Endothelial cell (in vitro differentiated cells): ENCODE results near the gene HSPBP1. TPM values are rescaled to one million over a fixed set of nuclear protein-coding genes. Genes with fewer than 3 reads are reported as not detected.

ENCODE experiments used
- DNase-seq: peaks from one replicate; pipeline ENCODE4 v3.0.0; 2021; ENCODE audit warnings: low spot score
- H3K27ac Mint-ChIP-seq: one replicate; pipeline ENCODE4 v1.8.0; 2021; ENCODE audit warnings: mixed read lengths, inconsistent platforms; ENCODE audit not compliant: unreplicated experiment
- H3K27me3 Mint-ChIP-seq: one replicate; pipeline ENCODE4 v1.8.0; 2021; ENCODE audit warnings: mild to moderate bottlenecking, moderate library complexity, mixed read lengths, inconsistent platforms; ENCODE audit not compliant: unreplicated experiment
- H3K36me3 Mint-ChIP-seq: one replicate; pipeline ENCODE4 v1.8.0; 2021; ENCODE audit warnings: mild to moderate bottlenecking, low read depth, mixed read lengths, inconsistent platforms; ENCODE audit not compliant: unreplicated experiment
- H3K4me1 Mint-ChIP-seq: one replicate; pipeline ENCODE4 v1.8.0; 2021; ENCODE audit warnings: mild to moderate bottlenecking, mixed read lengths, inconsistent platforms; ENCODE audit not compliant: unreplicated experiment
- H3K4me3 Mint-ChIP-seq: one replicate; pipeline ENCODE4 v1.8.0; 2021; ENCODE audit warnings: mild to moderate bottlenecking, mixed read lengths, inconsistent platforms; ENCODE audit not compliant: unreplicated experiment
- H3K9me3 Mint-ChIP-seq: one replicate; pipeline ENCODE4 v1.8.0; 2021; ENCODE audit warnings: mixed read lengths, inconsistent platforms; ENCODE audit not compliant: unreplicated experiment
- total RNA-seq: library from RNA; stranded (reverse); fragmentation: NEBNext Ultra II Directional; extraction: Animal tissue kit (Norgen Biotek cat#: 25700); gene quantifications from one replicate; pipeline ENCODE4 v1.2.1, GENCODE V29; 2021; ENCODE audit not compliant: unreplicated experiment
- TF ChIP-seq, protein P1 (sequence below): fragments of 200-600 bp; sonication (generic); IDR thresholded peaks from one replicate; pipeline ENCODE4 v1.5.0; 2021; ENCODE audit warnings: antibody characterized with exemption; ENCODE audit not compliant: unreplicated experiment

HSPBP1 gene
- total RNA-seq, 1 donor from 2014 or later, result 24.6 TPM

DNA sequence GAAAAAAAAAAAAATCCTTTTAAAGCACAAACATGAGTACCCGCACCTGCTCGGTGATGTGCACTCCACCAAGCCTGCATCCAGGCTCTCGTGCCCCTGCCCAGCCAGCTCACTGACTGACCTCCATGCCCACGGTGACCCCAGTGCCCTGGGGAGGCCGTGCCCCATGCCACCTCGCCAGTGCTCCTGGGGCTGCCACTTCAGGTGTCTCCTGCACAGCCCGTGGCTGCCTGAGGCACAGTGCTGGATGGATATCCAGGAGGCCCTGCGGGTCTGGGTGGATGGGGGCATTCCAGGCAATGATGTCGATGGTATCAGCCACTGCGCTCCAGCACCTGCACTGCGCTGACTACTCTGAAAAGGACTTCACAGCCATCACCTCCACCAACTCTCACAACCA, 30.1 kb downstream of the HSPBP1 start:
- peaks cover 13% of the 10 kb centered on the region for H3K27me3 Mint-ChIP-seq
- H3K4me1 Mint-ChIP-seq, result peaks cover 11% of the 10 kb centered on the region

DNA sequence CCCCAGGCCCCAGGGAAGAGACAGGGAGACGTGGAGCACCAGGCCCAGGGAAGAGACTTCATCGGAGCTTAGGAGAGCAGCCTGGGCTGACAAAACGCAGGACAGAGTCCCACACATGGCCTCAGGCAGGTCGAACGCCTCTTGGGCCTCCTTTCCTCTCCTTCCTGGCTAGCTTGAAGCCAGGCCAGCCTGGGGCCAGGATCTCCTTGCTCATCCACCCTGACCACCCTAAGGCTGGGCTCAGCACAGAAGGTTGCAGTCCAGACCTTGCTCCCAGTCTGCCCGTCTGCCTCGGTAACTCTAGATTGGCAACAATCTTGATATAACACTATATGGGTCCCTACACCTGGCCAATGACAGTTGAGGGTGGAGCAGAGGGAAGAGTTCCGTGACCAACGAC, 31.2 kb downstream of the HSPBP1 start:
- Mint-ChIP-seq H3K4me1 (no peaks in the 10 kb centered on the region), H3K36me3 (peaks cover 14% of the 10 kb centered on the region), H3K27me3 (peaks cover 14% of the 10 kb centered on the region), H3K4me3 (no peak overlapping the region), H3K27ac (no peak overlapping the region), H3K9me3 (no peaks in the 10 kb centered on the region)
- no peak for DNase-seq
- TF ChIP-seq, protein P1, sequence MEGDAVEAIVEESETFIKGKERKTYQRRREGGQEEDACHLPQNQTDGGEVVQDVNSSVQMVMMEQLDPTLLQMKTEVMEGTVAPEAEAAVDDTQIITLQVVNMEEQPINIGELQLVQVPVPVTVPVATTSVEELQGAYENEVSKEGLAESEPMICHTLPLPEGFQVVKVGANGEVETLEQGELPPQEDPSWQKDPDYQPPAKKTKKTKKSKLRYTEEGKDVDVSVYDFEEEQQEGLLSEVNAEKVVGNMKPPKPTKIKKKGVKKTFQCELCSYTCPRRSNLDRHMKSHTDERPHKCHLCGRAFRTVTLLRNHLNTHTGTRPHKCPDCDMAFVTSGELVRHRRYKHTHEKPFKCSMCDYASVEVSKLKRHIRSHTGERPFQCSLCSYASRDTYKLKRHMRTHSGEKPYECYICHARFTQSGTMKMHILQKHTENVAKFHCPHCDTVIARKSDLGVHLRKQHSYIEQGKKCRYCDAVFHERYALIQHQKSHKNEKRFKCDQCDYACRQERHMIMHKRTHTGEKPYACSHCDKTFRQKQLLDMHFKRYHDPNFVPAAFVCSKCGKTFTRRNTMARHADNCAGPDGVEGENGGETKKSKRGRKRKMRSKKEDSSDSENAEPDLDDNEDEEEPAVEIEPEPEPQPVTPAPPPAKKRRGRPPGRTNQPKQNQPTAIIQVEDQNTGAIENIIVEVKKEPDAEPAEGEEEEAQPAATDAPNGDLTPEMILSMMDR, result no peak

More for the DNA sequence above, 30.1 kb downstream of the HSPBP1 start:
- DNase-seq, result no peak
- H3K9me3 Mint-ChIP-seq, result no peaks in the 10 kb centered on the region
- no peak overlapping the region for H3K4me3 Mint-ChIP-seq
- TF ChIP-seq, protein P1, result no peak
- no peak overlapping the region for H3K27ac Mint-ChIP-seq
- peaks cover 4% of the 10 kb centered on the region for H3K36me3 Mint-ChIP-seq

DNA sequence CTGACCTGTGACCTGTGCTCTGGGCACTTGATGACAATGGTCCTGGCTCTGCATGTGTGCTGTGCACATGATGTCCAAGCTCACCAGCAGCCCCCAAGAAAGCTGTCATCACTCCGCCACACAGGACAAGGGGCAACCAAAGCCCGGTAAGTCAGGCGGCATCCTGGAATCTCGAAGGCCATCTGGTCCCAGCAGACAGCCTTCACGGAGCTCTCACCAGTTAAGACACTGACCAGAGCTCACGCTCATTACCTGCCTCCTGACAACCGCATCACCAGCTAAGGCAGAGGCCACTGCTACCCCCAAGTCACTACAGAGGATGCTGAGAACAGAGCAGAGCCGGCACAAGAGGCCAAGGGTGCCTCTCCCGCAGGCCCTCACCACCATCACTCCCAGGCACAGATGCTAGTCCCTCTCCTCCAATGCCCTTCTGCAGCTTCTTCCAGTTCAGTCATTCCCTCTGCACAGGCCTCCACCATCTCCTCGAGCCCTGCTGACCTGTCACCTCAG, 31.7 kb downstream of the HSPBP1 start:
- no peak overlapping the region for H3K27ac Mint-ChIP-seq
- TF ChIP-seq, protein P1, result no peak
- no peaks in the 10 kb centered on the region for H3K9me3 Mint-ChIP-seq
- H3K36me3 Mint-ChIP-seq, result peaks cover 18% of the 10 kb centered on the region
- H3K4me3 Mint-ChIP-seq, result no peak overlapping the region
- peaks cover 13% of the 10 kb centered on the region for H3K27me3 Mint-ChIP-seq
- DNase-seq, result no peak
- no peaks in the 10 kb centered on the region for H3K4me1 Mint-ChIP-seq

DNA sequence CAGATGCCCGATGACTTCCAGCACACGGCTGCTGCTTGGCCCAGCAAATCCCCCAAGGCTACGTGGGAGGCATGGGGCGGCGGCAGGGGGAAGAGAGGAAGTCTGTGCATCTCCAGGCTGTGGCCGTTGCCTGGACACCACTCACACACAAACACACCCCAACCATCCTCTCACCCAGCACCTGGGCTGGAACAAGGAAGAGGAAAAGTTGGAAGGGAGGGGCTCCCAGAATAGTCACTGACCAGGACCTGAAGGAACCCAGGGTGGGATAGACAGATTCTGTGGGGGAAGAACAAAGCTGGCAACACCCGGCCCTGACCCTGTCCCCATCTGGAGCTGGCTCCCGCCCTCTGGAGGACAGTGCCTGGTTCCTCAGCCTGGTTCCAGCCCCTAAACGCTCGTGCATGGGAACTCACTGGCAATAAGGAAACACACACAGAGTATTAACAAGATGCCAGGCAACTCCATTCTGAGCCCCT, 32.2 kb downstream of the HSPBP1 start:
- Mint-ChIP-seq H3K36me3 (peaks cover 21% of the 10 kb centered on the region), H3K4me1 (no peaks in the 10 kb centered on the region), H3K4me3 (no peak overlapping the region), H3K27ac (no peak overlapping the region), H3K27me3 (peaks cover 15% of the 10 kb centered on the region), H3K9me3 (no peaks in the 10 kb centered on the region)
- DNase-seq, result no peak
- TF ChIP-seq, protein P1, result no peak
